Endothelial cell of umbilical vein (primary cell): ENCODE measurements around the gene NUDT15. TPM values are rescaled to one million over a fixed set of nuclear protein-coding genes. Genes with fewer than 3 reads are reported as not detected.

Source experiments
- BruUV-seq: library from RNA; stranded (reverse); fragments of 400-500 nt; replicated peaks from 2 replicates; lab custom pipeline; 2021; lab: Mats Ljungman, UMichigan
- CTCF ChIA-PET: fragments of 300-600, 350-600 bp; sonication (Branson Sonifier 250); formaldehyde crosslinking; loops from one replicate; lab custom pipeline; 2021; ENCODE audit warnings: antibody characterized with exemption, inconsistent platforms; lab: Charles Lee
- POLR2A ChIA-PET: fragments of 300-600, 350-600 bp; sonication (Branson Sonifier 250); formaldehyde crosslinking; loops from one replicate; lab custom pipeline; 2021; ENCODE audit warnings: antibody characterized with exemption, inconsistent platforms; lab: Charles Lee
- DNase-seq: peaks from one replicate; pipeline ENCODE4 v3.0.0-alpha.2; 2011; ENCODE audit warnings: low read depth, low spot score
- FAIRE-seq: peaks from 2 replicates; lab custom pipeline; 2011; peaks lifted over from hg19 to GRCh38; lab: Jason Lieb, UNC
- H2AFZ ChIP-seq: 2 replicates; pipeline ENCODE4 v1.6.0; 2012; ENCODE audit warnings: low read depth, low read length, control low read depth, inconsistent platforms
- H3K27ac ChIP-seq: 2 replicates; pipeline ENCODE4 v1.5.1; 2011; ENCODE audit warnings: low read depth, mild to moderate bottlenecking, control low read depth, low read length, moderate library complexity; ENCODE audit not compliant: insufficient read depth
- H3K27me3 ChIP-seq, 2 experiments: 2 replicates each; pipeline versions ENCODE4 v1.6.0 to v1.6.1; 2011; ENCODE audit warnings: low read length in 2 of 2, mixed read lengths in 1 of 2; ENCODE audit not compliant: control insufficient read depth in 2 of 2, insufficient read depth in 2 of 2
- H3K36me3 ChIP-seq, 2 experiments: 2 replicates in 1 of 2; 3 replicates in 1 of 2; pipeline ENCODE4 v1.5.1; 2011; ENCODE audit warnings: low read length in 2 of 2, mild to moderate bottlenecking in 1 of 2, moderate library complexity in 1 of 2; ENCODE audit not compliant: control insufficient read depth in 2 of 2, insufficient read depth in 2 of 2; ENCODE audit errors: extremely low read depth in 1 of 2
- H3K4me1 ChIP-seq: 3 replicates; pipeline ENCODE4 v1.5.1; 2011; ENCODE audit warnings: mild to moderate bottlenecking, low read length; ENCODE audit not compliant: control insufficient read depth, insufficient read depth; ENCODE audit errors: extremely low read depth
- H3K4me2 ChIP-seq: 2 replicates; pipeline ENCODE4 v1.6.1; 2011; ENCODE audit warnings: low read length, control low read depth, mixed read lengths; ENCODE audit not compliant: insufficient read depth
- H3K4me3 ChIP-seq, 3 experiments: fragments of 200-600 bp in 1 of 3; sonication (generic), shearing (Covaris generic) in 1 of 3; replicated peaks in 1 of 3; 2 replicates each; pipeline ENCODE4 v1.5.1; 2011 to 2016; ENCODE audit warnings: control low read depth in 3 of 3, low read length in 3 of 3, mild to moderate bottlenecking in 2 of 3, inconsistent platforms in 1 of 3, low read depth in 1 of 3, moderate library complexity in 1 of 3; ENCODE audit not compliant: insufficient read depth in 1 of 3
- H3K79me2 ChIP-seq: 2 replicates; pipeline ENCODE4 v1.6.0; 2012; ENCODE audit warnings: low read length, inconsistent platforms; ENCODE audit not compliant: control insufficient read depth, insufficient read depth
- H3K9ac ChIP-seq: replicated peaks from 2 replicates; pipeline ENCODE3; 2011; ENCODE audit warnings: low read length, control low read depth; ENCODE audit not compliant: insufficient read depth; ENCODE audit errors: extremely low read depth
- H3K9me1 ChIP-seq: replicated peaks from 3 replicates; pipeline ENCODE4 v1.6.0; 2011; ENCODE audit warnings: mild to moderate bottlenecking, low read length; ENCODE audit not compliant: control insufficient read depth, insufficient read depth; ENCODE audit errors: extremely low read depth
- H3K9me3 ChIP-seq: replicated peaks from 2 replicates; pipeline ENCODE4 v1.5.1; 2012; ENCODE audit warnings: low read length, inconsistent platforms; ENCODE audit not compliant: control insufficient read depth, insufficient read depth
- H4K20me1 ChIP-seq: replicated peaks from 2 replicates; pipeline ENCODE3; 2011; ENCODE audit warnings: mild to moderate bottlenecking, low read length; ENCODE audit not compliant: control insufficient read depth, insufficient read depth; ENCODE audit errors: extremely low read depth
- CTCF ChIP-seq, 2 donors: IDR thresholded peaks; 1 replicate in 1 of 2; 2 replicates in 1 of 2; pipeline ENCODE4 v1.5.1; 2011; ENCODE audit warnings: low read length in 2 of 2, mild to moderate bottlenecking in 2 of 2, moderate library complexity in 2 of 2, control low read depth in 1 of 2, inconsistent platforms in 1 of 2, low read depth in 1 of 2; ENCODE audit not compliant: insufficient read depth in 1 of 2; ENCODE audit errors: extremely low read depth in 1 of 2
- EZH2 ChIP-seq: IDR thresholded peaks from 2 replicates; pipeline ENCODE4 v1.6.1; 2012; ENCODE audit warnings: borderline replicate concordance, low read depth, mild to moderate bottlenecking, moderate library complexity, low read length, inconsistent platforms; ENCODE audit not compliant: severe bottlenecking
- FOS ChIP-seq: IDR thresholded peaks from 2 replicates; pipeline ENCODE4 v1.6.1; 2011; ENCODE audit warnings: mild to moderate bottlenecking, low read length, moderate library complexity, borderline replicate concordance; ENCODE audit not compliant: insufficient read depth
- GATA2 ChIP-seq: IDR thresholded peaks from 2 replicates; pipeline ENCODE4 v1.7.0; 2011; ENCODE audit warnings: low read depth, mild to moderate bottlenecking, moderate library complexity, mixed read lengths, low read length; ENCODE audit not compliant: insufficient read length, insufficient read depth
- JUN ChIP-seq: IDR thresholded peaks from 2 replicates; pipeline ENCODE4 v1.6.1; 2011; ENCODE audit warnings: borderline replicate concordance, low read depth; ENCODE audit not compliant: insufficient read length, insufficient read depth
- MAX ChIP-seq: IDR thresholded peaks from 2 replicates; pipeline ENCODE4 v1.6.1; 2011; ENCODE audit not compliant: insufficient read depth, insufficient read length
- MYC ChIP-seq: IDR thresholded peaks from one replicate; pipeline ENCODE4 v1.6.1; 2011; ENCODE audit warnings: mild to moderate bottlenecking, low read depth, low read length
- POLR2A ChIP-seq: IDR thresholded peaks from 2 replicates; pipeline ENCODE4 v1.6.1; 2012; ENCODE audit warnings: low read depth, mild to moderate bottlenecking, control low read depth, low read length
- POLR2AphosphoS5 ChIP-seq: IDR thresholded peaks from 2 replicates; pipeline ENCODE4 v1.6.1; 2012; ENCODE audit warnings: low read depth, mild to moderate bottlenecking, control low read depth, low read length, moderate library complexity; ENCODE audit not compliant: insufficient read depth
- dilution Hi-C: fragments of 300-500 bp; cut with MboI; formaldehyde crosslinking; loops from one replicate; pipeline ENCODE4 v1.15.0; 2019; ENCODE audit warnings: low sequenced_read_pairs; ENCODE audit not compliant: extremely low pct_ligation_motif_present
- intact Hi-C: fragments of 100-400 bp; cut with micrococcal nuclease; formaldehyde crosslinking; loops from one replicate; pipeline ENCODE4 v1.10.0; 2022
- polyA plus RNA-seq, 4 experiments: library from polyadenylated mRNA; depleted of rRNA in 3 of 4; stranded (reverse) in 3 of 4; unstranded in 1 of 4; fragments of >200 nt; gene quantifications; 2 replicates each; pipeline versions ENCODE4 v1.2.1 to v1.2.3, GENCODE V29; 2011 to 2012; ENCODE audit warnings: missing spikeins in 1 of 4
- total RNA-seq: library from RNA; stranded (reverse); gene quantifications from 2 replicates; pipeline ENCODE4 v1.2.3, GENCODE V29; 2021

The NUDT15 gene
- total and polyA plus RNA-seq, 2 donors (not counting 3 experiments of a cell fraction or from before 2014, with no cell fraction given): 13.3 to 21.6 TPM

GRCh38 chr13:48038761-48039160 is 1.2 kb downstream of the NUDT15 start:
- FAIRE-seq (no peak), DNase-seq (peak; percentile 41)
- H3K4me3 ChIP-seq: peak overlapping the region in 1 of 3 experiments; percentile 75
- TF ChIP-seq CTCF (IDR thresholded peaks at IDR 0.05; ENCODE audit: extremely low read depth in 1 of 2, insufficient read depth in 1 of 2, low read depth in 1 of 2, low read length in 2 of 2) (no peak), POLR2AphosphoS5 (no peak), POLR2A (no peak)
- no peak overlapping the region for H2AFZ ChIP-seq
- no peaks in the 10 kb centered on the region for H3K9me1 ChIP-seq
- POLR2A ChIA-PET: no interaction called here
- H3K4me1 ChIP-seq: peaks cover 21% of the 10 kb centered on the region
- H3K79me2 ChIP-seq: peaks cover 3% of the 10 kb centered on the region
- intact Hi-C loops (loop anchor here (1.0 to 5.0 kb wide), 2 partner anchors 57 to 264 kb away; partner anchors contain the start of genes MED4 and RB1), dilution Hi-C loops (no loop called here)
- H3K36me3 ChIP-seq: peaks cover 2 to 3% of the 10 kb centered on the region in 2 experiments
- H3K9ac ChIP-seq: no peak overlapping the region
- no TSS peak for BruUV-seq
- H3K4me2 ChIP-seq: peak overlapping the region; percentile 39
- H4K20me1 ChIP-seq: no peaks in the 10 kb centered on the region
- CTCF ChIA-PET: interaction anchor here (0.9 to 2.2 kb wide), 14 partner anchors 9 to 731 kb away, joined by 3 to 16 read pairs (median 5); partner anchors contain the start of genes ITM2B and MED4
- no peaks in the 10 kb centered on the region for H3K27me3 ChIP-seq
- peak overlapping the region; percentile 5 for H3K27ac ChIP-seq
- no peaks in the 10 kb centered on the region for H3K9me3 ChIP-seq

- ChIA-PET CTCF (interaction anchor here (2.0 kb wide), 1 partner anchor 39 kb away, joined by 6 read pairs; no protein-coding TSS in a partner anchor), POLR2A (interaction anchor here (0.9 kb wide), 1 partner anchor 39 kb away, joined by 3 read pairs; no protein-coding TSS in a partner anchor)
- H3K4me2 ChIP-seq: no peak overlapping the region
- no peaks in the 10 kb centered on the region for H4K20me1 ChIP-seq
- FAIRE-seq: no peak
- no peak overlapping the region for H3K27ac ChIP-seq
- H3K79me2 ChIP-seq: peaks cover 4% of the 10 kb centered on the region
- TF ChIP-seq GATA2: no peak
- no peak for TF ChIP-seq MAX
- no peak for TF ChIP-seq EZH2
- TF ChIP-seq MYC: no peak
- no peak for TF ChIP-seq POLR2A
- no peak for TF ChIP-seq POLR2AphosphoS5
- TF ChIP-seq CTCF (IDR thresholded peaks at IDR 0.05; ENCODE audit: extremely low read depth in 1 of 2, insufficient read depth in 1 of 2, low read depth in 1 of 2, low read length in 2 of 2): no peak
- no peak for TF ChIP-seq JUN
- no peak for TF ChIP-seq FOS
- H2AFZ ChIP-seq: no peak overlapping the region
- dilution Hi-C loops: no loop called here
- no peak for DNase-seq
- H3K36me3 ChIP-seq: peaks cover 2 to 3% of the 10 kb centered on the region in 2 experiments
- no TSS peak for BruUV-seq
- intact Hi-C loops: no loop called here
- H3K9me3 ChIP-seq: no peaks in the 10 kb centered on the region
- no peak overlapping the region for H3K4me3 ChIP-seq
- no peak overlapping the region for H3K9ac ChIP-seq
- H3K9me1 ChIP-seq: no peaks in the 10 kb centered on the region
- H3K27me3 ChIP-seq: no peaks in the 10 kb centered on the region
- H3K4me1 ChIP-seq: peaks cover 28% of the 10 kb centered on the region
These were observed 2.5 kb downstream of the NUDT15 start for GRCh38 chr13:48040049-48040448.
